Left renal cortex interstitium (tissue), 4 donors: Measurements from ENCODE around the gene CCK. TPM values are rescaled to one million over a fixed set of nuclear protein-coding genes. Genes with fewer than 3 reads are reported as not detected.

Source experiments
- DNase-seq, 4 donors: peaks; one replicate each; pipeline ENCODE4 v3.0.0-alpha.2; 2013; ENCODE audit warnings: low read depth in 4 of 4, low spot score in 2 of 4, missing footprints in 1 of 4
- polyA plus RNA-seq, 4 donors: library from polyadenylated mRNA; unstranded; fragments of 120-200 nt; gene quantifications; one replicate each; pipeline ENCODE4 v1.2.1, GENCODE V29; 2013; ENCODE audit not compliant: insufficient read length in 4 of 4

Gene CCK
- polyA plus RNA-seq, 4 donors, result 0.24 to 0.57 (median 0.33) TPM

DNA sequence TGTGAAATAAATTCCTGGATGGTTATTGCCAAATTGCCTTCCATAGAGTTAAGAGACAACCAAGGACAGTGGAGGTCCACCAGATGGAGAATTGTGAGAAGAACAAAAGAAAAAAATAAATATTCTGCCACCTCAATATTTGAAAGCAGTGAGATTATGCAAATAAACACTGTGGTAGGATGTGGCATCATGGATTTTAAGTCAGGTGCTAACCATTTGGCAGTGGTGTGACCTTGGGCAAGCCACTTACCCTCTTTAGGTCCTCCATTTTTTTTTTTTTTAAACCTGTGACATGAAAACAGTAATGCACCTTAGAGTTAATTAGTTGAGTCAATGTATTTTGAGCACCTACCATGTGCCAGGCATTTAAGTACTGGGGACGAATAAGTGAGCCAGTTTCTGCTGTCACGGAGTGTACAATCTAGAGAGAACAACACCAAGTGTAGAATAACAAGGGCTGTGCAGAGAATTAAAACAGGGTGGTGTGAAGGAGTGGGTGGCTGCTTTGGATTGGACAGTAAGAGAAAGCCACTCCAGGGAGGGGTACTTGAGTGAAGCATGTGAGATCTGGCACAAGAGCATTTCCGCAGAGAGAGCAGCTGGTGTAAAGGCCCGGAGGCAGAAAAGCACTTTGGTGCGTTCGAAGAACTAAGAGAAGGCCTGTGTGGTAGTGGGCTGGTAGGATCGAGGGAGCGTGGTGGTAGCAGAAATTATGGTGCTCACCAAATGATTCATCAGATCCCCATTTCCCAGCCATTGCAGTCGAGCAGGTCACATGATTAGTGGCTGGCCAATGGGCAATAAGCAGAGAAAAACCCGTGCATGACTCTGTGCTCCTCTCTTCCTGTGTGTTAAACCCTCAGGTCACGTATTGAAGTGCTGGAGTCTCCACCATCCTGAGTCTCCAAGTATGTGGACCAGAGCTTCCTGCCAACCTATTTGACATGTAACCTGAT, 39.2 kb downstream of the CCK start:
- no peak for DNase-seq

DNA sequence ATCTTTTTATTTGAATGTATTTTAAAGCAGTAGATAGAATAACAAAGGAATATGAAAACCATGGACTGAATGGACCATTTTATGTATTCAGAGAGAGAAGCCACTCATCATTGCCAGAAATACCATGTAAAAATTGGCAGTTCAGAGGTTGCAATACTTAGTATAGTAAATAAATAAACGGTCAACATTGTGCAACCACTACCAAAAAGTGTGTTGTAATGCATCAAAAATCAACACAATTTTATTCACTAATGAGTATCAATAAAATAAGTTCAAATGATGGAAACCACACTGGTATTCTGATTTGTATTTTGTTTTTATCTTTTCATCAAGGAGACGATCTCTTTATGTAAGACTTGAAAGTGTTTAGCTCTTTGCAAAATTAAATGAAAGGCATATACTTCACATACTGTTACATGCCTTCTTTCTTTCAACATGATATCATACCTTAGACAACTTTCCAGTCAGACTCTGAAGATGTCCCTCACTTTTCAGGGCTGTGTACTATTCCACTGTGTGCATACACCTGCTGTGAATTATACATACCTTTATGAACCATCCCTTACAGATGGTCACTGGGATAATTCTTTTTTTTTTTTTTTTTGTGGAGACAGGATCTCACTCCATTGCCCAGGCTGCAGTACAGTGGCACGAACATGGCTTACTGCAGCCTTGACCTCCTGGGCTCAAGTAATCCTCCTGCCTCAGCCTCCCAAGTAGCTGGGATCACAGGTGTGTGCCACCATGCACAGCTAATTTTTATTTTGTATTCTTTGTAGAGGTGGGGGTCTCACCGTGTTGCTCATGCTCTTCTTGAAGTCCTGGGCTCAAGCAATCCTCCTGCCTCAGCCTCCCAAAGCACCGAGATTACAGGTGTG, 40.3 kb downstream of the CCK start:
- DNase-seq, result no peak

DNA sequence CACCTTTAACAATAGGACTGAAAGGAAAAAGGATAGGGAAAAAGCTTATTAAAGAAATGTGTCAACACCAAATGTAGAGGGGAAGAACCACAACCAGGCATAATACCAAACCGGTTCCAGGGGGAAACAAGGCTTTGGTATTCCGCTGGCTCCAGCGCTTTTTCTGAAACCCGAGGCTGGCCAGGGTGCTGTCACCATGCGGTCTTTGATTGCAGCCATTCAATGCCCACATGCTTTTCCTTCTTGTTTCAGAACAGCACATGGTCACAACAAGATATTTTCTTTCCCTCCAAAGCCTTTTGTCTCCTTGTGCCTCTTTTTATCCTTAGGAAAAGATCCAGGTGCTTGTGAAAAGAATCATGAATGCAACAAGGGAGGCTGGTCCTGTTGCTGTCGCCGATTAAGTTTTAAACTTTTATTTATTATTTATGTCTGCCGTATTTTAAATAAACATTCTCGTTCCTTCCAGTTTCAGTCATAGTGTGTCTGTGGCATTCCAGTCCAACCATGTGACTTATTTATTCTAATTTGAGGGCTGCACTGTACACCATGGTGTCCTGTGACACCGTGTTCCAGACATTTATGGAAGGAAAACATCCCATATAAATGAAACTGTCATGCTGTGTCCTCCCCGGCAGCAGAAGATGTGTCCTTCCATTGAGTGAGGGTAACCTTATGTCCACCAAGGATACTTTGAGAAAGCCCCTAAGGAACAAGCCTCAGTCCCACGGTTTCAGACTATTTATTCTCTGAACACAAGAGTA, 41.1 kb downstream of the CCK start:
- DNase-seq, result no peak

DNA sequence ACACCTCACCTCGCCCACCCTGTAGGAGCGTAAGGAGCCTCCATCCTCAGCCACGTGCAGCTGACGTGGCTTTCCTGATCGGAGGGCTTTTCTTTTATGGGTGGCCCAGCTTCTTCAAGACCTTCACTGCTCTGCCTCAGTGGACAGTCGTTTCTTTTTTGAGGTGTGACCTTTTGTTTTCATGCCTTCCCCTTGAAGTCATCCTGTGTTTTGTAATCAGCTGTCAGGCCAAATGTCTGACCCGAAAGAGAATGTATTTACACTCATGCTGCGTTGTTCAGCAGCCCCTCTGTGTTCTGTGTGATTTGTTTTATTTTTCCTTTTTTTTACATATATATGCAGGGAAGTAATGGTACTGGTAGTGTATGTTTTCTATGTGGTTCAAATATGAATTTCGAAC, 41.8 kb downstream of the CCK start:
- DNase-seq, result no peak

DNA sequence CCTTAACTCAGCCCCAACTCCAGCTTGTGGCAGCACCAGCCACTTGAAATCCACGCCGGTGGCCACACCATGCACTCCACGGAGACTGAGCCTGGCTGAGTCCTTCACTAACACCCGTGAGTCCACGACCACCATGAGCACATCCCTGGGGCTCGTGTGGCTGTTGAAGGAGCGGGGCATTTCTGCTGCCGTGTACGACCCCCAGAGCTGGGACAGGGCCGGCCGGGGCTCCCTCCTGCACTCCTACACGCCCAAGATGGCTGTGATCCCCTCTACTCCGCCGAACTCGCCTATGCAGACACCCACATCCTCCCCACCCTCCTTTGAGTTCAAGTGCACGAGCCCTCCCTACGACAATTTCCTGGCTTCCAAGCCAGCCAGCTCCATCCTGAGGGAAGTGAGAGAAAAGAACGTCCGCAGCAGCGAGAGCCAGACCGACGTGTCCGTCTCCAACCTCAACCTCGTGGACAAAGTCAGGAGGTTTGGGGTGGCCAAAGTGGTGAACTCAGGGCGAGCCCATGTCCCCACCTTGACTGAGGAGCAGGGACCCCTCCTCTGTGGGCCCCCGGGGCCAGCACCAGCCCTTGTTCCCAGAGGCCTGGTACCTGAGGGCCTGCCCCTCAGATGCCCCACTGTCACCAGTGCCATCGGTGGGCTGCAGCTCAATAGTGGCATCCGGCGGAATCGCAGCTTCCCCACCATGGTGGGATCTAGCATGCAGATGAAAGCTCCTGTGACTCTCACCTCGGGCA, 42.9 kb downstream of the CCK start:
- no peak for DNase-seq

DNA sequence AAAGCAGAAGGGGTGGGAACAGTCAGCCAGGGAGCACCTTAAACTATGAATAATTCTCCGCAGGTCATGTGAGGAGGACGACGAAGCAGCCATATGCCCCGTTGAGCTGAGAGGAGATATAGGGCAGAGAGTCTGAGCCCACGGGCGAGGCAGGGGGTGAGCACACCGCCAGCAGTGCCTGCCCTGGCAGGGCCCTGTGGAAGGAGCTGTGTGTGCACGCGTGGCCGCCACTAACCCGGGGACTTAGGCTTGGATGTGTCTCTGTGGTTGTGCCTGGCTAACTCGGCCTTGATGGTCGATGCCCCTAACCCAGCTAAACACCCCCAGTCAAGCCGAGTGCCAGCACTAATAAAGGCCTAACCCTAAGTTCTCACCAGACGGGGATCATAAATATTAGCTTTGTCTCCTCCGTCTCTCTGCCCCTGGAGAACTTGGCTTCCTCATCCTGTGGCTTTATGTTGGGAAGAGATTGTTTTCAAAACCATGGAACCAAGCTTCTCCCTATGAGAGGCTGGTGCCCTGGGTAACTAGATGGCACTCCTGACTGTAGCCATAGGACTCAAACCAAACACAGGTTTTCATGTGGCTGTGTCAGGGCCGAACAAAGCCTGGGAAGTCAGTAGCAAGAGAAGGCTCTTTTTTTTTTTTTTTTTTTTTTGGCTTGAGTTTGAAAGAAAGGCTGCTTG, 45.4 kb downstream of the CCK start:
- no peak for DNase-seq

DNA sequence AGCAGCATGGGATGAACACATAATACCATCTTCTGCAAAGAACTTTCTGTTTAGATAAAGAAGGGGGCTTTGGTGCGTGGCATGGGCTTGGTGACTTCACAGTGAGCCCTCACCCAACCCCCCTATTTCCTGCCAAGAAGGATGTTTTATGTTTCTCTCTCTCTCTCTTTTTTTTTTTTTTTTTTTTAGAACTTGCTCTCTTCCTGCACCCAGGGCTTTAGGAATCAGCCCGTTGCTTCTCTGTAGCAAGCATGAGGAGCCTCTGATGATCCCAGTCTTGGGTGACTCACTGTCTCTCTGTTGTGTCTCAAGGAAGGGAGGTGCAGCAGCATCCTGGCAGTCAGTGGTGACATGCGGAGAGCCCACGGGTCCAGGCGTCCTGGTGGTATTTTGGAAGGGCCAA, 49.1 kb downstream of the CCK start:
- no peak for DNase-seq

DNA sequence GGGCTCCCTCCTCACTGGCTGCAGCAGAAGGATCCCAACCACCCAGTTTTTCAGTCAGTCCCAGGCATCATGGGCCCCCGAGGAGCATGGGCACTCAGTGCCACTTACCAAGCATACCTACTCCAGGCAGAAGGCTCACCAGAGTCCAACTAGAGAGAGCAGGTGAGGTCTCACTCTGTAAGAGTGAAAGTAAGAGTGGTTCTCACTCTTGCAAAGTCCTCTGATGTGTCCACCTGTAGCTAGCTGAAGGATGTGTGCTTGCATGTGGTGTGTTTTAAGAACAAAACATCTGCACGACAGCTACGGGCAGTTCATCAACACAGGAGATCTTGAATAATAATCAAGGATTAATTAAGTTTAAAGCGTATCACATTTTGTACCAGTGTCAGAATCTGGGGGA, 49.7 kb downstream of the CCK start:
- no peak for DNase-seq

DNA sequence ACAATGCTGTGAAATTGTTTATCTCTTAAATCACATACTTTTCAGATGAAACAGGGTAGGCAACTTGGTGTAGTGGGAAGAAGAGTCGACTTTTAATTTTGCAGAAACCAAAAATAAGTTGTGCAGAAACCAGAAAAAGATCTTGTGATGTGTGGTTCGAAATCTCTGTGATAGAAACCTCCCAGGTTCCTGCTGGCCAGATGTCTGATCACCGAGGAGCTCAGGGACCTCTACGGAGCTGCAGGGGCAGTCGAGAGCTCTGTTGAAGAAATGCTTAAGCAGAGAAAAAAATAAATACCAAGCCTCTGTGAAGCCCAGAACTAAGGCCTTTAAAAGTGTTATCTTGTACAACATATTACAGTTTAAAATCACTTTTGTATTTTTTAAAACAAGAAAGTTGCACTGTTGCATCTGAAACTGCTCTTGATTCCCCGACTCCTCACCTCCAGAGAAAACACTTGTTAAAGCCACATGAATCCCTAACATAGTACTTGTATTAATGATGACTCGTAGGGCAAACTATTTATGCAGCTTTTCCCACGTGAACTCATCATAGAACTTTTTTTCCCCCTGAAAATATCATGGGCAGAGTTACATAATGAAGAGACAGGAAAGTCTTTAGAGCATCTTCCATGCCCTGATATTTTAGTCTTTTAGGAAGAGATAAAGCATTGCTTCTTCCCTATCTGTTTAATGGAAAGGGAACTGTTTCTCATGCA, 51.3 kb downstream of the CCK start:
- no peak for DNase-seq

DNA sequence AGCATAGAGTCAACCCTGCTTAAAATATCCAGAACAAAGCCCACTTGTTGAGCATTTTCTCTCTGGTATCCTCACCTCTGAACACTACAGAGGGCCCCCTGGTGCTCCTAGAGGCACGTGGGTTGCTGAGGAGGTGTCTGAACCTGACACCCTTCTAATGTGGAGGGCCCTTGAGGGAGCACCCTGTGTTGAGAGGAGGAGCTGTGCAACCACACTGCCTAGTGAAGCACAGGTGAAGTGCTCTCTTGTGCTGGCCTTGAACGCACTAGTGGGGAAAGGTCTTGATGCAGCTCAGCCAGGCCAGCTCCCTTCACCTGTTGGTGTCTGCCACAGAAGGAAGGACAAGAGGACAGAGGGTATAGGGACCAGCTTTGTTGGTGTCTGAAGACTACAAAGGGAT, 51.9 kb downstream of the CCK start:
- no peak for DNase-seq

DNA sequence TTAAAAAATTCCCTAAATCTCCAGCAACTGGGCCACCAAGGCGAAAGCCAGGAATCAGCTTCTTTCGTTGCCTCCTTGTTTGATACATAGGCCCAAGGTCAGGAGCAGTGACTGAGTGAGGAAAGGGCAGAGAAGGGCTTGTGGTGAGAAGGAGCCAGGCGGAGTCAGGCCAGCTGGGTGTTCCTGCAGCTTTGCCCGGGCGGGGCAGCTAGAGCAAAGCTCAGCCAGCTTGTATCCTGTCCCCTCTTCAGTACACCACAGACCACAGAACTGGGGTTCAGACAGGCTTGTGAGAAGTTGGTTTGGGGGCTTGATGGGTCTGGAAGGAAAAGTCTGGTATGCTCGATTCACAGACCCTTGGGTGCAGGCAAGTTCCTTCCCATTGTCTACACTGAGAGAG, 52.6 kb downstream of the CCK start:
- DNase-seq, result no peak

DNA sequence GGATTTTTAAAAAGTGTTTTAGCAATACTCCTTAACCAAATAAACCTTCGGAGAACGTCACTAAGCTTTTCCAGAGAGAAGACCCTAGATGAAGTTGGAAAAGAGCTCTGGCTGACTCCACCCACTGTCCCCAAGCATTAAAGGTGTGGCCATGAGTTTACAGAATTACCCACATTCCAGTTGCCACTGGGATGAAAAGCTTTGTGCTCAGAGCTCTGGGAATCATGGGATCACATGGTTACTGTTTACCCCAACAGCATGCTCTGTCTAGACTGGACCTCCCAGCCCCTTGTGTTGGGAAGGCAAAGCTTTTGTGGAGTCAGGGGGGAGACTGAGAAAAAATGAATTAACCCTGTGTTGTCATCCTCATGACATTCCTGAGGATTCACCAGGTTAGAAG, 55.3 kb downstream of the CCK start:
- no peak for DNase-seq

DNA sequence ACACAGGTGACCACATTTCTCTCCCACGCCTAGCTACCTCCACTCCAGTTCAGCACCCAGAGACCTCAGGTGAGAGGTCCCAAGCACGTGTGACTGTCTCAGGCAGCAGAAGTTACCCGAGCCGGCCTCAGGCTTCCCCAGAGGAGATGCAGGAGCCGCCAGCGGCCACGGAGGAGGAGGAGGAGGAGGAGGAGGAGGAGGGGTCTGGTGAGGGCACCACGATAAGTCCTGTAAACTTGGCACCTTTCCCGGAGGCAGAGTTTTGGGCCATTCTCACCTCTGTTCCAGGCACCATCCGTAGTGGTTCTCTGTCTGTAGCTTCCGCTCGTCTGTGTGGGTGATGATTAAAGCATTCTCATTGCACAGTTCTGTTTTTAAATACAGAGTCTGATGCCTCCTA, 56.1 kb downstream of the CCK start:
- no peak for DNase-seq

Other genes with a start within 250 kb of the CCK start
- gene TRAK1, start 174.8 kb downstream of the CCK start, polyA plus RNA-seq, result 10 to 100 TPM; 43.2 to 52.5 (median 45.7) TPM
- gene LYZL4, start 144.4 kb upstream of the CCK start, polyA plus RNA-seq, result not detected
- gene VIPR1, start 236.5 kb upstream of the CCK start, polyA plus RNA-seq, result 1 to 10 TPM; 1.1 to 2.7 (median 1.6) TPM